Measurements from ENCODE around the gene YARS1. TPM values are rescaled to one million over a fixed set of nuclear protein-coding genes. Genes with fewer than 3 reads are reported as not detected.
A peak's percentile ranks its signal among the peaks of the same experiment; 100 is the strongest.

The YARS1 gene
- total RNA-seq: 10 to 100 TPM; 53.8 to 67.5 (median 67.2) TPM

DNA sequence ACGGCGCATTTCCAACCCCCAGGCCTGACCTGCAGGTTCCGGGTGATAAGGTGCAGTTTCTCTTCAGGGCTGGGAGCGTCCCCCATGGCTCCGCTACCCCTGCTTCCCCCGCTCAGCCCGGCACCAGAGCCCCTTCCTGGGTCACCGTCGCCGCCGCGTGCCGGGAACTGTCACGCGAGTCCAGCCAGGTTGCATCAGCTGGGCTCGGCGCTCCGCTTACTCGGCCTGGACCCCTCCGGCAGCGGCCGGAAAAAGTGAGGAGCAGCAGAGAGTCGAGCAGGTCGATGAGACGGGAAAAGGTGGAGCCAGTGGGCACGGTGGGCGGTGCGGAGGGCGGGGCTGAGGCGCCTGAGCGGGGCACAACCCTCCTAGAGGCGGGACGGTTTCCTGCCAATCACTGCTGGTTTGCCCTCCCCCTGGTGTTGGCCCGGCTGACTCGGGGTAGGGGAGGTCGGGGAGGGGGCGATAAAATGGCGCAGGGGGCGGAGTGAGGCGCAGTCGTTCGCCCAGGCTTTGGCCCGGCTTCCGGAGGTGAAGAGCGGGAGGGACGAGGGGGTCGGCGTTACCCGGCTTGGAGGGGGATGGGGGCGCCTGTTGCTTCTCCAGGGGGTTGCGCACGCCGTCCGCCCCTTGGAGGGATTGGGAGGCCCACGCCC is at the start of gene YARS1, which contains the start of gene S100PBP:
YARS1 (minus strand) TSS at position 200 of the 656 bp plus-strand sequence; CDS start at position 86, 114 bp downstream.
S100PBP (plus strand) TSS at position 495 of the 656 bp plus-strand sequence. CDS start 8,447 bp downstream, outside the sequence.
- Histone ChIP-seq H3K27ac (peak within 1 kb of the TSS; percentile 97 to 98), H3K4me3 (peak within 1 kb of the TSS; percentile 82 to 98 (median 85)), H3K9me3 (no peaks in the 10 kb centered on the region), H3K27me3 (no peaks in the 10 kb centered on the region), H3K36me3 (no peaks in the 10 kb centered on the region), H3K4me1 (peaks cover 0 to 12% of the 10 kb centered on the region in 2 donors)
- peak; percentile 91 to 96 (median 92) for TF ChIP-seq POLR2AphosphoS5 (IDR thresholded peaks at IDR 0.05)
- TF ChIP-seq POLR2A (IDR thresholded peaks at IDR 0.05): peak; percentile 57
- TF ChIP-seq, protein P1, sequence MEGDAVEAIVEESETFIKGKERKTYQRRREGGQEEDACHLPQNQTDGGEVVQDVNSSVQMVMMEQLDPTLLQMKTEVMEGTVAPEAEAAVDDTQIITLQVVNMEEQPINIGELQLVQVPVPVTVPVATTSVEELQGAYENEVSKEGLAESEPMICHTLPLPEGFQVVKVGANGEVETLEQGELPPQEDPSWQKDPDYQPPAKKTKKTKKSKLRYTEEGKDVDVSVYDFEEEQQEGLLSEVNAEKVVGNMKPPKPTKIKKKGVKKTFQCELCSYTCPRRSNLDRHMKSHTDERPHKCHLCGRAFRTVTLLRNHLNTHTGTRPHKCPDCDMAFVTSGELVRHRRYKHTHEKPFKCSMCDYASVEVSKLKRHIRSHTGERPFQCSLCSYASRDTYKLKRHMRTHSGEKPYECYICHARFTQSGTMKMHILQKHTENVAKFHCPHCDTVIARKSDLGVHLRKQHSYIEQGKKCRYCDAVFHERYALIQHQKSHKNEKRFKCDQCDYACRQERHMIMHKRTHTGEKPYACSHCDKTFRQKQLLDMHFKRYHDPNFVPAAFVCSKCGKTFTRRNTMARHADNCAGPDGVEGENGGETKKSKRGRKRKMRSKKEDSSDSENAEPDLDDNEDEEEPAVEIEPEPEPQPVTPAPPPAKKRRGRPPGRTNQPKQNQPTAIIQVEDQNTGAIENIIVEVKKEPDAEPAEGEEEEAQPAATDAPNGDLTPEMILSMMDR (IDR thresholded peaks at IDR 0.05): peak; percentile 8 to 38 (median 29)
- intact Hi-C loops (cut with DNase I; ENCODE audit: low total_unique reads): no loop called here
- DNase-seq (ENCODE audit: low spot score in 2 of 2): peak; percentile 99 to 100

DNA sequence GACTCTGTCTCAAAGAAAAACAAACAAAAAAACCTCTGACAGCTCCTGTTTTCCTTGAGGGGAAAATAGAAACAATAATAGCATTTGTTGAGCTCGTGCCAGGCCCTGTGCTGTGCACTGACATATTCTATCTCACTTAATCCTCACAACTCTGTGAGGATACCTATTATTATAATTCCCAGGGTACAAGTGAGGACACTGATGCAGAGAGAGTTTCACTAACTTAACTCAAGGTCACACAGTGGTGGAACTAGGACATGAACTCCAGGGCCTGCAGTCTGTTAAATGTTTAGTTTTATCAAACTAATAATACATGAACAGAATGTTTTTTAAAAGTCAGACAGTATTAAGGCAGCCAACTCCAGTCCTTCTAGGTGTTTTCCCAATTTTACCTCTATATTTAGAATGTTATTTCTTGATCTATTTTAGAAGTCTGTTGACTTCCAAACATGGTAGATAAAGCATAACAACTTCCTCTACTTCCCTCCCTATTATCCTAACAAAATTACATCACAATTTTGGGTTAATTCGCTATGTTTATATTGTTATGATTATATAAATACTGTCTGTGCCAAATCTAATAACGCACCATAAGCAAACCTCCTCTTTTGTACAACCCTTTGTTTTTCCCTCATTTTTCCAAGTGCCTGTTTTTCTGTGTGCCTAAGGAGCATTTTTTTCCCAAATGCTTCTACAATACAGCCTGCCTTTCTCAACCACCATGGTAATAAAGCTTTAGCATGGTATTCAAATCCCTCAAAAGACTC is 48.7 kb upstream of the YARS1 start:
- Histone ChIP-seq H3K27ac (no peak overlapping the region), H3K4me3 (no peak overlapping the region), H3K4me1 (no peaks in the 10 kb centered on the region), H3K27me3 (no peaks in the 10 kb centered on the region), H3K9me3 (no peaks in the 10 kb centered on the region), H3K36me3 (no peaks in the 10 kb centered on the region)
- intact Hi-C loops (cut with DNase I; ENCODE audit: low total_unique reads): no loop called here
- DNase-seq (ENCODE audit: low spot score in 2 of 2): no peak
- TF ChIP-seq POLR2AphosphoS5 (IDR thresholded peaks at IDR 0.05): no peak
- TF ChIP-seq, protein P1 (IDR thresholded peaks at IDR 0.05): no peak
- TF ChIP-seq POLR2A (IDR thresholded peaks at IDR 0.05): no peak

DNA sequence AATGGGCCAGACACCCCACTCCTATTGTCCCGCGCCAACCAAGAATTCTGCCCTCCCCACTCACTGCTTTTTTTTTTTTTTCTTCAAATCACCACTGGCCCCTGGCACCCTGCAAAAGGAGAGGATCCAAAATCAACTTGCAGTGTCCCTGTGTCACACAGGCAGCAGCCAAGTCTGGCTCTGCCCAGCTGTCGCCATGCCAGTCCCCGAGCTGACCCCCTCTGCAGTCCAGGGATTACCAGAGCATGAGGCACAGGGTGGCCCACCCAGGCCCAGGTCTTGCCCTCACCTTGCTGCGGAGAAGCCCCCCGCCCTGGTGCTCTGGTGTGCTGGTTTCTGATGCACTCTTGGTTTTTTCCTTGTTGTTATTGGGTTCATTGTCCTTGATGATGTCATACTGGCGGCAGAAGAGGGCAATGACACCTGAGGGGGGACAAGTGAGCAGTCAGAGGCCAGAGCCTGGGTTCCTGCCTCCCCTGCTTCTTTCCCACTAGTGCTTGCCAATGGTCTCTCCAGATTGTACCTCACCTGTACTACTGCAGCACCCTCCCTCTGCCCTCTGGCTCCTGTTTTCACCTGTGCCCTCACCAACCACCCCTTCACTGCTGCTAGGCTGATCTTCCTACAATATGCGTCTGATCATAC is 47.3 kb upstream of the YARS1 start:
- Histone ChIP-seq H3K27ac (no peak overlapping the region), H3K9me3 (no peaks in the 10 kb centered on the region), H3K27me3 (no peaks in the 10 kb centered on the region), H3K36me3 (no peaks in the 10 kb centered on the region), H3K4me1 (no peaks in the 10 kb centered on the region), H3K4me3 (no peak overlapping the region)
- TF ChIP-seq, protein P1 (IDR thresholded peaks at IDR 0.05): no peak
- TF ChIP-seq POLR2A (IDR thresholded peaks at IDR 0.05) (no peak), POLR2AphosphoS5 (IDR thresholded peaks at IDR 0.05) (no peak)
- intact Hi-C loops (cut with DNase I; ENCODE audit: low total_unique reads): no loop called here
- no peak for DNase-seq (ENCODE audit: low spot score in 2 of 2)

DNA sequence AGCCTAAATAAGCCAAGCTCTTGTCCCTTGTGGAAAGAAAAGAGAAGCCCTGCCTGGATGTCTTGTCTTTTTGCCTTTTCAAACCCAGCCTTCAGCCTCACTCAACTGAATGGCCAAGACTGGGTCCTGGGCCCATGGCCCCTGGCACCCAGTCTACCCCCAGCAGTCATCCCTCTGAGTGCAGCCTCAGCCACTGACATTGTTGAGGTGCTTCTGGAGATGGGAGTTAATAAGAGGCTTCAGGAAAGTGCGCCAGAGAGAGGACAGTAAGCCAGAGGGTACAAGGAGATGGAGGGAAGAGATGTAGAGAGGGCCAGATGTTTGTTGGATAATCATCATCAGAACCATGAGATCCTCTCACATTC is 46.7 kb upstream of the YARS1 start:
- no peak for DNase-seq (ENCODE audit: low spot score in 2 of 2)
- intact Hi-C loops (cut with DNase I; ENCODE audit: low total_unique reads): no loop called here
- Histone ChIP-seq H3K36me3 (no peaks in the 10 kb centered on the region), H3K4me1 (no peaks in the 10 kb centered on the region), H3K4me3 (no peak overlapping the region), H3K27me3 (no peaks in the 10 kb centered on the region), H3K27ac (no peak overlapping the region), H3K9me3 (no peaks in the 10 kb centered on the region)
- TF ChIP-seq POLR2A (IDR thresholded peaks at IDR 0.05): no peak
- TF ChIP-seq POLR2AphosphoS5 (IDR thresholded peaks at IDR 0.05): no peak
- TF ChIP-seq, protein P1 (IDR thresholded peaks at IDR 0.05): no peak

Data from breast epithelium (tissue), 4 donors.